ENCODE data around the gene HP.

GRCh38 chr16:72105978-72106377 is 51.7 kb downstream of the HP start:
- TF ChIP-seq CTCF (IDR thresholded peaks at IDR 0.05; ENCODE audit: insufficient read depth, low read length) (no peak), REST (IDR thresholded peaks at IDR 0.05; ENCODE audit: insufficient replicate concordance, low read depth) (no peak)

Measured in HL-60 (cell line).